HG03159 (cell line): Measurements from ENCODE around the gene WTAP.
A peak's percentile ranks its signal among the peaks of the same experiment; 100 is the strongest.
"Not testable (repeated sequence)": the region's sequence is repeated elsewhere in the genome, so short reads cannot be mapped to it uniquely, and the experiment has no call there.

ENCODE experiments used
- ATAC-seq: cut with Tn5 transposase; IDR thresholded peaks from one replicate; pipeline ENCODE4 v1.9.1; 2021; ENCODE audit warnings: mild to moderate bottlenecking, moderate library complexity; ENCODE audit not compliant: unreplicated experiment

The WTAP gene

GRCh38 chr6:159726918-159727716 is at the start of gene WTAP:
WTAP (plus strand) TSS chr6:159727506; CDS start chr6:159736266, 8,760 bp downstream.
- peak; percentile 72 for ATAC-seq

GRCh38 chr6:159677506-159678165 is 49.7 kb upstream of the WTAP start:
- ATAC-seq: no peak

- ATAC-seq: no peak
Measured at GRCh38 chr6:159678574-159678973, 48.7 kb upstream of the WTAP start.

- ATAC-seq: no peak
Measured at GRCh38 chr6:159679091-159680077, 47.9 kb upstream of the WTAP start.

- no peak for ATAC-seq
Measured at GRCh38 chr6:159680104-159680503, 47.2 kb upstream of the WTAP start.

GRCh38 chr6:159681191-159681880 is 46.0 kb upstream of the WTAP start:
- ATAC-seq: no peak

GRCh38 chr6:159682295-159682694 is 45.0 kb upstream of the WTAP start:
- no peak for ATAC-seq

GRCh38 chr6:159682810-159683209 is 44.5 kb upstream of the WTAP start:
- no peak for ATAC-seq

GRCh38 chr6:159684013-159684304 is 43.3 kb upstream of the WTAP start:
- ATAC-seq: no peak

GRCh38 chr6:159686040-159686439 is 41.3 kb upstream of the WTAP start:
- ATAC-seq: no peak

GRCh38 chr6:159686703-159687102 is 40.6 kb upstream of the WTAP start:
- ATAC-seq: no peak

GRCh38 chr6:159687341-159687740 is 40.0 kb upstream of the WTAP start:
- no peak for ATAC-seq

- no peak for ATAC-seq
Measured at GRCh38 chr6:159688266-159688905, 38.9 kb upstream of the WTAP start.

- ATAC-seq: no peak
Measured at GRCh38 chr6:159689001-159689400, 38.3 kb upstream of the WTAP start.

GRCh38 chr6:159690135-159690534 is 37.2 kb upstream of the WTAP start:
- ATAC-seq: not testable (repeated sequence)

- no peak for ATAC-seq
Measured at GRCh38 chr6:159691133-159691962, 36.0 kb upstream of the WTAP start.

- ATAC-seq: no peak
Measured at GRCh38 chr6:159691963-159692287, 35.4 kb upstream of the WTAP start.

- peak; percentile 41 for ATAC-seq
Measured at GRCh38 chr6:159692303-159693127, 34.8 kb upstream of the WTAP start.
